ENCODE data around the gene DSCAML1. TPM values are rescaled to one million over a fixed set of nuclear protein-coding genes. Genes with fewer than 3 reads are reported as not detected.

DSCAML1 gene
- total and polyA plus RNA-seq, 12 donors = 0.16 to 1.5 (median 0.57) TPM

GRCh38 chr11:117465236-117465997 is 331.6 kb downstream of the DSCAML1 start:
- peaks cover 0 to 25% (median 0%) of the 10 kb centered on the region in 9 donors for H3K36me3 ChIP-seq

DNA sequence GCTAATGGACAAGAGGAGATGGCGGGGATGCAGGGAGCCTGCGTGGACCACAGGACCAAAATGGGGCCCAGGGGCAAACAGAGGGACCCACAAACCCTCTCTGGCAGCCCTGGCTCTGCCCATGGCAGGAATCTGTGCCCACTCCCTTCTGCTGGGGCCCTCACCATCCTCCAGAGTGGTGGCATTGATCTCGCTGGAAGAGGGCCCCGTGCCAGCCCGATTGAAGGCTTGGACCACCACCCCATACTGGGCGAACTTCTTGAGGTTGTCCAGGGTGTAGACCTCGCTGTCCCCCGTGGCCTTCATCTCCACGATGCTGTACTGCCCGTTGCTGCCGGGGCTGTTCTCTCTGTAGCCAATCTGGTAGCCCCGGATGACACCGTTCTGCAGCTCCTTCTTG is 332.2 kb downstream of the DSCAML1 start:
- H3K4me1 ChIP-seq = no peaks in the 10 kb centered on the region
- no peak overlapping the region for H3K4me3 ChIP-seq
- 97 to 98% methylated on average over 13 of the region's 13 CpGs for WGBS, 2 donors
- intact Hi-C loops (cut with DNase I) = no loop called here
- TF ChIP-seq, protein P1, sequence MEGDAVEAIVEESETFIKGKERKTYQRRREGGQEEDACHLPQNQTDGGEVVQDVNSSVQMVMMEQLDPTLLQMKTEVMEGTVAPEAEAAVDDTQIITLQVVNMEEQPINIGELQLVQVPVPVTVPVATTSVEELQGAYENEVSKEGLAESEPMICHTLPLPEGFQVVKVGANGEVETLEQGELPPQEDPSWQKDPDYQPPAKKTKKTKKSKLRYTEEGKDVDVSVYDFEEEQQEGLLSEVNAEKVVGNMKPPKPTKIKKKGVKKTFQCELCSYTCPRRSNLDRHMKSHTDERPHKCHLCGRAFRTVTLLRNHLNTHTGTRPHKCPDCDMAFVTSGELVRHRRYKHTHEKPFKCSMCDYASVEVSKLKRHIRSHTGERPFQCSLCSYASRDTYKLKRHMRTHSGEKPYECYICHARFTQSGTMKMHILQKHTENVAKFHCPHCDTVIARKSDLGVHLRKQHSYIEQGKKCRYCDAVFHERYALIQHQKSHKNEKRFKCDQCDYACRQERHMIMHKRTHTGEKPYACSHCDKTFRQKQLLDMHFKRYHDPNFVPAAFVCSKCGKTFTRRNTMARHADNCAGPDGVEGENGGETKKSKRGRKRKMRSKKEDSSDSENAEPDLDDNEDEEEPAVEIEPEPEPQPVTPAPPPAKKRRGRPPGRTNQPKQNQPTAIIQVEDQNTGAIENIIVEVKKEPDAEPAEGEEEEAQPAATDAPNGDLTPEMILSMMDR (IDR thresholded peaks at IDR 0.05) = no peak
- ATAC-seq (no peak), DNase-seq (no peak)
- no peaks in the 10 kb centered on the region for H3K9me3 ChIP-seq
- peaks cover 0 to 22% (median 0%) of the 10 kb centered on the region in 9 donors for H3K36me3 ChIP-seq
- no peak overlapping the region for H3K27ac ChIP-seq
- H3K27me3 ChIP-seq = no peaks in the 10 kb centered on the region

More at GRCh38 chr11:117465236-117465997, 331.6 kb downstream of the DSCAML1 start:
- 86 to 88% methylated on average over 14 of the region's 14 CpGs for WGBS, 2 donors
- DNase-seq (no peak), ATAC-seq (no peak)
- Histone ChIP-seq H3K9me3 (no peaks in the 10 kb centered on the region), H3K27ac (no peak overlapping the region), H3K4me3 (no peak overlapping the region), H3K4me1 (no peaks in the 10 kb centered on the region), H3K27me3 (no peaks in the 10 kb centered on the region)
- TF ChIP-seq, protein P1 (IDR thresholded peaks at IDR 0.05) = no peak
- intact Hi-C loops (cut with DNase I) = no loop called here

- WGBS, 2 donors = 79 to 80% methylated on average over 8 of the region's 8 CpGs
- H3K27me3 ChIP-seq = no peaks in the 10 kb centered on the region
- H3K4me3 ChIP-seq = no peak overlapping the region
- no peaks in the 10 kb centered on the region for H3K4me1 ChIP-seq
- ATAC-seq (no peak), DNase-seq (no peak)
- H3K27ac ChIP-seq = no peak overlapping the region
- TF ChIP-seq, protein P1 (IDR thresholded peaks at IDR 0.05) = no peak
- H3K36me3 ChIP-seq = peaks cover 0 to 22% (median 0%) of the 10 kb centered on the region in 9 donors
- intact Hi-C loops (cut with DNase I) = no loop called here
- H3K9me3 ChIP-seq = no peaks in the 10 kb centered on the region
Measured at GRCh38 chr11:117462864-117463247, 334.2 kb downstream of the DSCAML1 start.

GRCh38 chr11:117462183-117462863 is 334.7 kb downstream of the DSCAML1 start:
- TF ChIP-seq, protein P1 (IDR thresholded peaks at IDR 0.05) = no peak
- H3K36me3 ChIP-seq = peaks cover 0 to 24% (median 0%) of the 10 kb centered on the region in 9 donors
- H3K27me3 ChIP-seq = no peaks in the 10 kb centered on the region
- DNase-seq (no peak), ATAC-seq (no peak)
- H3K27ac ChIP-seq = no peak overlapping the region
- H3K4me3 ChIP-seq = no peak overlapping the region
- intact Hi-C loops (cut with DNase I) = no loop called here
- no peaks in the 10 kb centered on the region for H3K4me1 ChIP-seq
- H3K9me3 ChIP-seq = no peaks in the 10 kb centered on the region
- 85 to 91% methylated on average over 18 of the region's 18 CpGs for WGBS, 2 donors

Data from heart right ventricle (tissue), 16 donors.